HEK293T (cell line): ENCODE data around the gene SHISA2.
A peak's percentile ranks its signal among the peaks of the same experiment; 100 is the strongest.

ENCODE experiments used
- CTCF ChIA-PET: fragments of 350-600 bp; formaldehyde crosslinking; extraction: SDS; loops from one replicate; lab custom pipeline; 2021; ENCODE audit warnings: antibody characterized with exemption, inconsistent platforms; lab: Yijun Ruan, JAX
- POLR2A ChIA-PET: fragments of 350-600 bp; formaldehyde crosslinking; extraction: SDS; loops from one replicate; lab custom pipeline; 2020; ENCODE audit warnings: antibody characterized with exemption, inconsistent platforms; lab: Yijun Ruan, JAX
- DNase-seq: peaks from one replicate; pipeline ENCODE4 v3.0.0; 2012; ENCODE audit warnings: mixed read lengths; ENCODE audit errors: extremely low spot score
- ARNT ChIP-seq: fragments of 450-650 bp; IDR thresholded peaks from 2 replicates; pipeline ENCODE4 v1.6.1; 2017; ENCODE audit warnings: mild to moderate bottlenecking
- BHLHE40 ChIP-seq: fragments of 450-650 bp; IDR thresholded peaks from 2 replicates; pipeline ENCODE4 v1.6.1; 2016; ENCODE audit warnings: mild to moderate bottlenecking, moderate library complexity, borderline replicate concordance
- CTBP1 ChIP-seq: fragments of 450-650 bp; IDR thresholded peaks from 2 replicates; pipeline ENCODE4 v1.6.1; 2016; ENCODE audit warnings: borderline replicate concordance
- ELF4 ChIP-seq: fragments of 450-650 bp; IDR thresholded peaks from 2 replicates; pipeline ENCODE4 v1.6.1; 2017; ENCODE audit warnings: antibody characterized with exemption
- FOXA1 ChIP-seq: fragments of 450-650 bp; IDR thresholded peaks from 2 replicates; pipeline ENCODE4 v1.6.1; 2016; ENCODE audit warnings: mild to moderate bottlenecking
- FOXK2 ChIP-seq: fragments of 450-650 bp; IDR thresholded peaks from 2 replicates; pipeline ENCODE4 v1.6.1; 2016; ENCODE audit warnings: mild to moderate bottlenecking
- HDGF ChIP-seq: fragments of 450-650 bp; IDR thresholded peaks from 2 replicates; pipeline ENCODE4 v1.6.1; 2017; ENCODE audit warnings: antibody characterized with exemption, borderline replicate concordance
- L3MBTL2 ChIP-seq: fragments of 450-650 bp; conservative IDR thresholded peaks from 2 replicates; pipeline ENCODE4 v1.6.1; 2016; ENCODE audit warnings: mild to moderate bottlenecking
- LEF1 ChIP-seq: fragments of 450-650 bp; IDR thresholded peaks from 2 replicates; pipeline ENCODE4 v1.6.1; 2017; ENCODE audit warnings: mild to moderate bottlenecking, borderline replicate concordance
- PKNOX1 ChIP-seq: fragments of 450-650 bp; IDR thresholded peaks from 2 replicates; pipeline ENCODE4 v1.6.1; 2016
- SP1 ChIP-seq: fragments of 450-650 bp; IDR thresholded peaks from 2 replicates; pipeline ENCODE4 v1.6.1; 2017
- SUZ12 ChIP-seq: fragments of 450-650 bp; IDR thresholded peaks from 2 replicates; pipeline ENCODE4 v1.6.1; 2016; ENCODE audit warnings: mild to moderate bottlenecking
- ZNF384 ChIP-seq: fragments of 450-650 bp; IDR thresholded peaks from 2 replicates; pipeline ENCODE4 v1.6.1; 2016

The SHISA2 gene

GRCh38 chr13:26029581-26030136 is 22.2 kb downstream of the SHISA2 start:
- ChIA-PET POLR2A (no interaction called here), CTCF (interaction anchor here (0.7 kb wide), 1 partner anchor 12 kb away, joined by 3 read pairs; no protein-coding TSS in a partner anchor)
- TF ChIP-seq HDGF (no peak), SP1 (no peak)
- no peak for DNase-seq

- TF ChIP-seq LEF1 (no peak), ELF4 (no peak), PKNOX1 (no peak), L3MBTL2 (no peak), FOXK2 (no peak), SUZ12 (no peak), BHLHE40 (no peak), ARNT (no peak), SP1 (no peak), ZNF384 (no peak), HDGF (no peak)
- CTCF ChIA-PET, result interaction anchor here (2.4 kb wide), 1 partner anchor 11 kb away, joined by 7 read pairs; no protein-coding TSS in a partner anchor
- DNase-seq, result no peak
- POLR2A ChIA-PET, result no interaction called here
Measured at GRCh38 chr13:26026211-26026610, 25.6 kb downstream of the SHISA2 start.

- TF ChIP-seq PKNOX1 (no peak), FOXK2 (no peak), SP1 (no peak), ZNF384 (no peak), ELF4 (no peak)
- POLR2A ChIA-PET, result no interaction called here
- DNase-seq, result no peak
- CTCF ChIA-PET, result interaction anchor here (2.4 kb wide), 1 partner anchor 12 kb away, joined by 7 read pairs; no protein-coding TSS in a partner anchor
Measured at GRCh38 chr13:26025771-26026170, 26.0 kb downstream of the SHISA2 start.

- ChIA-PET POLR2A (no interaction called here), CTCF (no interaction called here)
- no peak for TF ChIP-seq FOXA1
- TF ChIP-seq HDGF, result no peak
- TF ChIP-seq CTBP1, result no peak
- no peak for TF ChIP-seq LEF1
- TF ChIP-seq PKNOX1, result no peak
- DNase-seq, result no peak
Measured at GRCh38 chr13:26025196-26025595, 26.6 kb downstream of the SHISA2 start.

- no peak for DNase-seq
- ChIA-PET POLR2A (no interaction called here), CTCF (no interaction called here)
- no peak for TF ChIP-seq SP1
- TF ChIP-seq ELF4, result no peak
- TF ChIP-seq PKNOX1, result peak; percentile 80
- TF ChIP-seq FOXA1, result no peak
Measured at GRCh38 chr13:26024558-26024957, 27.3 kb downstream of the SHISA2 start.

- ChIA-PET POLR2A (interaction anchor here (0.6 to 0.9 kb wide), 2 partner anchors 28 to 140 kb away, joined by 3 read pairs; no protein-coding TSS in a partner anchor), CTCF (no interaction called here)
- TF ChIP-seq L3MBTL2, result no peak
- TF ChIP-seq PKNOX1, result peak; percentile 45
- peak; percentile 26 for DNase-seq
Measured at GRCh38 chr13:26022538-26023292, 29.1 kb downstream of the SHISA2 start.
